SK-N-SH (cell line): ENCODE data around the gene TMEM176A. TPM values are rescaled to one million over a fixed set of nuclear protein-coding genes. Genes with fewer than 3 reads are reported as not detected.

ENCODE experiments used
- CTCF ChIA-PET: fragments of 300-600, 350-600 bp; formaldehyde crosslinking; extraction: SDS; loops from one replicate; lab custom pipeline; 2021; lab: Yijun Ruan, JAX
- POLR2A ChIA-PET: fragments of 350-600 bp; sonication (Branson Sonifier 250); formaldehyde crosslinking; extraction: SDS; loops from one replicate; lab custom pipeline; 2020; ENCODE audit warnings: antibody characterized with exemption, inconsistent platforms; lab: Yijun Ruan, JAX
- DNase-seq: peaks from one replicate; pipeline ENCODE4 v3.0.0; 2012
- H2AFZ ChIP-seq: fragments of 200-600 bp; sonication (generic); 2 replicates; pipeline ENCODE4 v1.8.1; 2016; ENCODE audit warnings: antibody characterized with exemption, mild to moderate bottlenecking, low read depth
- H3F3A ChIP-seq: fragments of 200-600 bp; sonication (generic); replicated peaks from 2 replicates; pipeline ENCODE3; 2016; ENCODE audit warnings: antibody characterized with exemption, mild to moderate bottlenecking; ENCODE audit not compliant: insufficient read depth
- H3K27ac ChIP-seq, 2 experiments: fragments of 200-500 bp in 1 of 2; fragments of 200-600 bp in 1 of 2; sonication (Bioruptor generic) in 1 of 2; sonication (generic), shearing (Covaris generic) in 1 of 2; 2 replicates each; pipeline versions ENCODE4 v1.5.1 to v1.6.1; 2014 to 2016; ENCODE audit warnings: low read depth in 2 of 2, inconsistent platforms in 1 of 2, low read length in 1 of 2, mild to moderate bottlenecking in 1 of 2, mixed read lengths in 1 of 2
- H3K27me3 ChIP-seq: fragments of 200-600 bp; sonication (generic), shearing (Covaris generic); 2 replicates; pipeline ENCODE4 v1.6.1; 2016; ENCODE audit warnings: mixed run types; ENCODE audit not compliant: insufficient read depth
- H3K36me3 ChIP-seq, 2 experiments: fragments of 200-500 bp in 1 of 2; fragments of 200-600 bp in 1 of 2; sonication (Bioruptor generic) in 1 of 2; sonication (generic) in 1 of 2; replicated peaks in 1 of 2; 2 replicates each; pipeline versions ENCODE3 to v1.5.1; 2014 to 2016; ENCODE audit warnings: low read length in 1 of 2, mild to moderate bottlenecking in 1 of 2; ENCODE audit not compliant: insufficient read depth in 2 of 2, control insufficient read depth in 1 of 2
- H3K4me1 ChIP-seq, 2 experiments: fragments of 200-500 bp in 1 of 2; fragments of 200-600 bp in 1 of 2; sonication (Bioruptor generic) in 1 of 2; sonication (generic), shearing (Covaris generic) in 1 of 2; 2 replicates each; pipeline versions ENCODE4 v1.5.1 to v1.6.1; 2014 to 2016; ENCODE audit warnings: low read depth in 1 of 2, low read length in 1 of 2, mixed run types in 1 of 2; ENCODE audit not compliant: insufficient read depth in 2 of 2, control insufficient read depth in 1 of 2
- H3K4me2 ChIP-seq: fragments of 200-600 bp; sonication (generic), shearing (Covaris generic); 2 replicates; pipeline ENCODE4 v1.6.1; 2017; ENCODE audit warnings: mixed run types
- H3K4me3 ChIP-seq, 2 experiments: fragments of 200-500 bp in 1 of 2; fragments of 200-600 bp in 1 of 2; sonication (Bioruptor generic) in 1 of 2; sonication (generic), shearing (Covaris generic) in 1 of 2; 2 replicates each; pipeline versions ENCODE4 v1.5.1 to v1.8.1; 2014 to 2016; ENCODE audit warnings: low read depth in 2 of 2, inconsistent platforms in 1 of 2, low read length in 1 of 2, mild to moderate bottlenecking in 1 of 2, mixed read lengths in 1 of 2, moderate library complexity in 1 of 2
- H3K79me2 ChIP-seq: fragments of 200-600 bp; sonication (generic); 2 replicates; pipeline ENCODE4 v1.8.1; 2017; ENCODE audit warnings: mild to moderate bottlenecking; ENCODE audit not compliant: insufficient read depth
- H3K9ac ChIP-seq: fragments of 200-600 bp; sonication (generic); 2 replicates; pipeline ENCODE4 v1.6.1; 2017; ENCODE audit warnings: mixed run types
- H3K9me2 ChIP-seq: fragments of 200-600 bp; sonication (generic); 2 replicates; pipeline ENCODE4 v1.6.1; 2017; ENCODE audit warnings: mixed run types
- H3K9me3 ChIP-seq: fragments of 200-600 bp; sonication (generic); 2 replicates; pipeline ENCODE4 v1.6.1; 2017; ENCODE audit warnings: mixed run types, mild to moderate bottlenecking, moderate library complexity
- H4K20me1 ChIP-seq: fragments of 200-600 bp; sonication (generic); 2 replicates; pipeline ENCODE4 v1.6.1; 2017; ENCODE audit warnings: mild to moderate bottlenecking, mixed run types; ENCODE audit not compliant: insufficient read depth
- CHD2 ChIP-seq: fragments of 150-350 bp; IDR thresholded peaks from 2 replicates; pipeline ENCODE4 v1.6.1; 2018; ENCODE audit warnings: low read length; ENCODE audit not compliant: partially characterized antibody
- EZH2phosphoT487 ChIP-seq: fragments of 200-600 bp; sonication (generic); IDR thresholded peaks from 2 replicates; pipeline ENCODE4 v1.6.1; 2017; ENCODE audit warnings: low read depth, mixed run types, mild to moderate bottlenecking, antibody characterized with exemption, moderate library complexity, borderline replicate concordance
- FOSL2 ChIP-seq: IDR thresholded peaks from 2 replicates; pipeline ENCODE4 v1.4.0; 2012; ENCODE audit warnings: low read depth, mild to moderate bottlenecking, moderate library complexity, borderline replicate concordance
- GATA2 ChIP-seq: sonication (generic); formaldehyde crosslinking; IDR thresholded peaks from 2 replicates; pipeline ENCODE4 v1.5.0; 2020; ENCODE audit warnings: mild to moderate bottlenecking, missing genetic modification reagents
- MAX ChIP-seq: IDR thresholded peaks from 2 replicates; pipeline ENCODE4 v1.4.0; 2012; ENCODE audit warnings: low read depth
- MEF2A ChIP-seq: IDR thresholded peaks from 2 replicates; pipeline ENCODE4 v1.4.0; 2012; ENCODE audit warnings: low read depth, borderline replicate concordance
- MXI1 ChIP-seq: IDR thresholded peaks from 2 replicates; pipeline ENCODE4 v1.6.1; 2012; ENCODE audit warnings: mild to moderate bottlenecking, low read depth, low read length, improper control_type of control experiment
- NFIC ChIP-seq: IDR thresholded peaks from 2 replicates; pipeline ENCODE4 v1.4.0; 2012; ENCODE audit warnings: borderline replicate concordance
- NRF1 ChIP-seq: IDR thresholded peaks from 2 replicates; pipeline ENCODE4 v1.6.1; 2012; ENCODE audit warnings: low read depth, mild to moderate bottlenecking, low read length
- RAD21 ChIP-seq: IDR thresholded peaks from 2 replicates; pipeline ENCODE4 v1.6.1; 2012; ENCODE audit warnings: mild to moderate bottlenecking, low read length
- RCOR1 ChIP-seq: fragments of 150-350 bp; IDR thresholded peaks from 2 replicates; pipeline ENCODE4 v1.6.1; 2017; ENCODE audit warnings: antibody characterized with exemption, low read length
- RFX5 ChIP-seq: IDR thresholded peaks from 2 replicates; pipeline ENCODE4 v1.6.1; 2012; ENCODE audit warnings: mild to moderate bottlenecking, improper control_type of control experiment, low read length
- SIN3A ChIP-seq: IDR thresholded peaks from 2 replicates; pipeline ENCODE4 v1.6.1; 2012; ENCODE audit warnings: low read depth, mild to moderate bottlenecking, low read length, moderate library complexity, borderline replicate concordance
- SMC3 ChIP-seq: IDR thresholded peaks from 2 replicates; pipeline ENCODE4 v1.6.1; 2012; ENCODE audit warnings: low read depth, low read length, improper control_type of control experiment
- TAF1 ChIP-seq: IDR thresholded peaks from 2 replicates; pipeline ENCODE4 v1.6.1; 2012; ENCODE audit warnings: low read depth, mild to moderate bottlenecking, low read length, moderate library complexity, borderline replicate concordance
- ZBTB33 ChIP-seq: IDR thresholded peaks from 2 replicates; pipeline ENCODE4 v1.4.0; 2012; ENCODE audit warnings: low read depth, borderline replicate concordance
- WGBS: methylation state at CpG from one replicate; pipeline ENCODE4 v1.1.6; 2017; ENCODE audit warnings: low lambda C conversion rate; 5-methylcytosine and 5-hydroxymethylcytosine counted together
- polyA plus RNA-seq, 3 experiments: library from polyadenylated mRNA; depleted of rRNA; stranded (reverse); fragments of >200 nt; gene quantifications; 2 replicates each; pipeline ENCODE4 v1.2.3, GENCODE V29; 2012
- TF ChIP-seq, protein P1 (sequence below): fragments of 150-350 bp; IDR thresholded peaks from 2 replicates; pipeline ENCODE4 v1.6.1; 2017; ENCODE audit warnings: antibody characterized with exemption, low read length, low read depth, borderline replicate concordance
- TF ChIP-seq, protein P2 (sequence below): fragments of 150-350 bp; IDR thresholded peaks from 2 replicates; pipeline ENCODE4 v1.6.1; 2016; ENCODE audit warnings: mild to moderate bottlenecking, low read depth, low read length

Gene TMEM176A
- polyA plus RNA-seq, 1 of the 3 experiments (the other 2 are of a cell fraction): not detected

- Histone ChIP-seq H3K9me3 (no peaks in the 10 kb centered on the region), H3K4me1 (peaks cover 0 to 20% of the 10 kb centered on the region in 2 experiments; a peak in 1 of 4 replicates), H4K20me1 (no peaks in the 10 kb centered on the region), H3K4me3 (no peak overlapping the region), H3K27ac (peak overlapping the region in 1 of 2 experiments; percentile 11; a peak in 1 of 4 replicates), H3K4me2 (no peak overlapping the region), H2AFZ (no peak overlapping the region), H3F3A (no peaks in the 10 kb centered on the region), H3K9me2 (no peaks in the 10 kb centered on the region), H3K9ac (no peak overlapping the region), H3K27me3 (no peaks in the 10 kb centered on the region), H3K79me2 (no peaks in the 10 kb centered on the region), H3K36me3 (no peaks in the 10 kb centered on the region)
- ChIA-PET CTCF (interaction anchor here (0.5 to 2.1 kb wide), 10 partner anchors 8 to 139 kb away, joined by 3 to 7 read pairs (median 4); no protein-coding TSS in a partner anchor), POLR2A (no interaction called here)
- 32% methylated on average over 13 of the region's 14 CpGs for WGBS
- no peak for DNase-seq
- TF ChIP-seq GATA2 (CRISPR knock-in tag) (no peak), RFX5 (no peak), MEF2A (no peak), SIN3A (no peak), RCOR1 (no peak), SMC3 (no peak), EZH2phosphoT487 (no peak), MAX (no peak), RAD21 (no peak), ZBTB33 (no peak), CHD2 (no peak), NFIC (no peak), MXI1 (no peak), TAF1 (no peak), NRF1 (no peak), FOSL2 (no peak)
- TF ChIP-seq, protein P1, sequence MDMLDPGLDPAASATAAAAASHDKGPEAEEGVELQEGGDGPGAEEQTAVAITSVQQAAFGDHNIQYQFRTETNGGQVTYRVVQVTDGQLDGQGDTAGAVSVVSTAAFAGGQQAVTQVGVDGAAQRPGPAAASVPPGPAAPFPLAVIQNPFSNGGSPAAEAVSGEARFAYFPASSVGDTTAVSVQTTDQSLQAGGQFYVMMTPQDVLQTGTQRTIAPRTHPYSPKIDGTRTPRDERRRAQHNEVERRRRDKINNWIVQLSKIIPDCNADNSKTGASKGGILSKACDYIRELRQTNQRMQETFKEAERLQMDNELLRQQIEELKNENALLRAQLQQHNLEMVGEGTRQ: no peak
- TF ChIP-seq, protein P2, sequence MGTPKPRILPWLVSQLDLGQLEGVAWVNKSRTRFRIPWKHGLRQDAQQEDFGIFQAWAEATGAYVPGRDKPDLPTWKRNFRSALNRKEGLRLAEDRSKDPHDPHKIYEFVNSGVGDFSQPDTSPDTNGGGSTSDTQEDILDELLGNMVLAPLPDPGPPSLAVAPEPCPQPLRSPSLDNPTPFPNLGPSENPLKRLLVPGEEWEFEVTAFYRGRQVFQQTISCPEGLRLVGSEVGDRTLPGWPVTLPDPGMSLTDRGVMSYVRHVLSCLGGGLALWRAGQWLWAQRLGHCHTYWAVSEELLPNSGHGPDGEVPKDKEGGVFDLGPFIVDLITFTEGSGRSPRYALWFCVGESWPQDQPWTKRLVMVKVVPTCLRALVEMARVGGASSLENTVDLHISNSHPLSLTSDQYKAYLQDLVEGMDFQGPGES: no peak
These were observed 45.9 kb downstream of the TMEM176A start for GRCh38 chr7:150846291-150847115.
